Measurements from ENCODE around the gene JPH2. TPM values are rescaled to one million over a fixed set of nuclear protein-coding genes. Genes with fewer than 3 reads are reported as not detected.

Gene JPH2
- total RNA-seq, 1 experiment from 2014 or later, result 0.81 TPM

GRCh38 chr20:44073011-44073674 lies 113.8 kb downstream of the JPH2 start (continued):
- TF ChIP-seq ARID4B (CRISPR knock-in tag; IDR thresholded peaks at IDR 0.05; ENCODE audit: borderline replicate concordance) (no peak), PREB (CRISPR knock-in tag; IDR thresholded peaks at IDR 0.05; ENCODE audit: borderline replicate concordance) (no peak), CREB1 (CRISPR knock-in tag; IDR thresholded peaks at IDR 0.05) (no peak)

DNA sequence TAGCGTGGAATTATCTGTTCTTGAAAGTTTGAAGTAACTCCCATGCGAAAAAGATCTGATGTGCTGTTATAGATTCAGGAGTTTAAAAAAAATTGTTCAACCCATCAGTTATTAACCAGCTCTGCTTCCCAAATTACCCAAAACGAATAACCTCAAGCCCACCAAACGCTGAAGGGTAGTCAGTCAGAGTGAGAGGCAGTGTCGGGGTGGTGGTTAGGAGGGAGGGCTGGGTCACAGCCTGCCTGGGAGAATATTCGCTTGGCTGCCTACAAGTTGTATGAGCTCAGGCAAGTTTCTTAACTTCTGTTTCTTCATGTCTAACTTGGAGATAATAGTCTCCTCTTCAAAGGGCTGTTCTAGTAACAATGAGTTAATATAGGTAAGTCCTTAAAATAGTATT lies 114.6 kb downstream of the JPH2 start:
- POLR2A ChIA-PET, result no interaction called here
- ATAC-seq, result no peak

GRCh38 chr20:44071526-44072111 lies 115.4 kb downstream of the JPH2 start:
- no peaks in the 10 kb centered on the region; the same call in 1 of the 2 replicates for H3K27me3 Mint-ChIP-seq (ENCODE audit: low read depth)
- no peaks in the 10 kb centered on the region for H3K36me3 Mint-ChIP-seq
- H3K9me3 Mint-ChIP-seq, result no peaks in the 10 kb centered on the region
- POLR2A ChIA-PET, result no interaction called here
- no peak overlapping the region for H3K4me3 Mint-ChIP-seq
- CTCF ChIA-PET, result no interaction called here
- H3K4me1 Mint-ChIP-seq, result peaks cover 18% of the 10 kb centered on the region
- no peak overlapping the region for H3K27ac Mint-ChIP-seq
- ATAC-seq, result no peak
- no peak for DNase-seq (ENCODE audit: low spot score)
- TF ChIP-seq SMAD3 (CRISPR knock-in tag; IDR thresholded peaks at IDR 0.05; ENCODE audit: borderline replicate concordance), result no peak
- TF ChIP-seq ATF3 (CRISPR knock-in tag; conservative IDR thresholded peaks at IDR 0.05), result no peak
- TF ChIP-seq HMGA2 (CRISPR knock-in tag; IDR thresholded peaks at IDR 0.05), result no peak
- TF ChIP-seq NR2C2 (CRISPR knock-in tag; IDR thresholded peaks at IDR 0.05), result no peak
- TF ChIP-seq RELA (CRISPR knock-in tag; IDR thresholded peaks at IDR 0.05; ENCODE audit: borderline replicate concordance), result no peak
- TF ChIP-seq MXD4 (CRISPR knock-in tag; IDR thresholded peaks at IDR 0.05; ENCODE audit: borderline replicate concordance), result no peak
- no peak for TF ChIP-seq ZNF121 (CRISPR knock-in tag; IDR thresholded peaks at IDR 0.05)
- TF ChIP-seq CTCF (IDR thresholded peaks at IDR 0.05), result no peak
- no peak for TF ChIP-seq JUN (CRISPR knock-in tag; IDR thresholded peaks at IDR 0.05)
- TF ChIP-seq ESRRA (CRISPR knock-in tag; IDR thresholded peaks at IDR 0.05; ENCODE audit: borderline replicate concordance), result no peak
- no peak for TF ChIP-seq ZNF317 (CRISPR knock-in tag; IDR thresholded peaks at IDR 0.05; ENCODE audit: borderline replicate concordance, low read depth)
- no peak for TF ChIP-seq ZNF281 (CRISPR knock-in tag; IDR thresholded peaks at IDR 0.05)

More for the DNA sequence above, 114.6 kb downstream of the JPH2 start:
- Mint-ChIP-seq H3K27me3 (ENCODE audit: low read depth) (no peaks in the 10 kb centered on the region; the same call in 1 of the 2 replicates), H3K27ac (no peak overlapping the region), H3K9me3 (no peaks in the 10 kb centered on the region), H3K4me1 (peaks cover 18% of the 10 kb centered on the region), H3K4me3 (no peak overlapping the region), H3K36me3 (no peaks in the 10 kb centered on the region)
- no peak for TF ChIP-seq ESRRA (CRISPR knock-in tag; IDR thresholded peaks at IDR 0.05; ENCODE audit: borderline replicate concordance)
- no peak for TF ChIP-seq NFYB (CRISPR knock-in tag; conservative IDR thresholded peaks at IDR 0.05; ENCODE audit: low read depth)
- TF ChIP-seq, protein P1, sequence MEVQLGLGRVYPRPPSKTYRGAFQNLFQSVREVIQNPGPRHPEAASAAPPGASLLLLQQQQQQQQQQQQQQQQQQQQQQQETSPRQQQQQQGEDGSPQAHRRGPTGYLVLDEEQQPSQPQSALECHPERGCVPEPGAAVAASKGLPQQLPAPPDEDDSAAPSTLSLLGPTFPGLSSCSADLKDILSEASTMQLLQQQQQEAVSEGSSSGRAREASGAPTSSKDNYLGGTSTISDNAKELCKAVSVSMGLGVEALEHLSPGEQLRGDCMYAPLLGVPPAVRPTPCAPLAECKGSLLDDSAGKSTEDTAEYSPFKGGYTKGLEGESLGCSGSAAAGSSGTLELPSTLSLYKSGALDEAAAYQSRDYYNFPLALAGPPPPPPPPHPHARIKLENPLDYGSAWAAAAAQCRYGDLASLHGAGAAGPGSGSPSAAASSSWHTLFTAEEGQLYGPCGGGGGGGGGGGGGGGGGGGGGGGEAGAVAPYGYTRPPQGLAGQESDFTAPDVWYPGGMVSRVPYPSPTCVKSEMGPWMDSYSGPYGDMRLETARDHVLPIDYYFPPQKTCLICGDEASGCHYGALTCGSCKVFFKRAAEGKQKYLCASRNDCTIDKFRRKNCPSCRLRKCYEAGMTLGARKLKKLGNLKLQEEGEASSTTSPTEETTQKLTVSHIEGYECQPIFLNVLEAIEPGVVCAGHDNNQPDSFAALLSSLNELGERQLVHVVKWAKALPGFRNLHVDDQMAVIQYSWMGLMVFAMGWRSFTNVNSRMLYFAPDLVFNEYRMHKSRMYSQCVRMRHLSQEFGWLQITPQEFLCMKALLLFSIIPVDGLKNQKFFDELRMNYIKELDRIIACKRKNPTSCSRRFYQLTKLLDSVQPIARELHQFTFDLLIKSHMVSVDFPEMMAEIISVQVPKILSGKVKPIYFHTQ (CRISPR knock-in tag; IDR thresholded peaks at IDR 0.05), result no peak
- no peak for TF ChIP-seq JUN (CRISPR knock-in tag; IDR thresholded peaks at IDR 0.05)
- no peak for TF ChIP-seq NFATC4 (CRISPR knock-in tag; IDR thresholded peaks at IDR 0.05)
- no peak for DNase-seq (ENCODE audit: low spot score)
- CTCF ChIA-PET, result no interaction called here

Measured in WTC11 (cell line).